SIG-M5 (cell line): ENCODE results near the gene DYNC1I2.

Experiments used
- DNase-seq: peaks from one replicate; lab custom pipeline; 2025; lab: John Stamatoyannopoulos, UW

Gene DYNC1I2

DNA sequence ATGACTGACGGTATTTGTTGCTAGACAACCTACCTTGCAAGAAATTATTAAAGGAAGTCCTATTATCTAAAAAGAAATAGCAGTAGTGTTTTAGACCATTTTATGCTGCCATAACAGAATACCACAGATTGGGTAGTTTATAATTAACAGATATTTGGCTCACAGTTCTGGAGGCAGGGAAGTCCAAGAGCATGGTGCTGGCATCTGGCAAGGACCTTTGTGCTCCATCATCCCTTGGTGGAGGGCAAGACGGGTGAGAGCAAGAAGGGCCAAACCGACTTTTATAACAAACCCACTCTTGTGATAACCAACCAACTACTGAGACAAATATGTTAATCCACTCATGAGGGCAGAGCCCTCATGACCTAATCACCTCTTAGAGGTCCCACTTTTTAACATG is 91.2 kb downstream of the DYNC1I2 start:
- no peak for DNase-seq

DNA sequence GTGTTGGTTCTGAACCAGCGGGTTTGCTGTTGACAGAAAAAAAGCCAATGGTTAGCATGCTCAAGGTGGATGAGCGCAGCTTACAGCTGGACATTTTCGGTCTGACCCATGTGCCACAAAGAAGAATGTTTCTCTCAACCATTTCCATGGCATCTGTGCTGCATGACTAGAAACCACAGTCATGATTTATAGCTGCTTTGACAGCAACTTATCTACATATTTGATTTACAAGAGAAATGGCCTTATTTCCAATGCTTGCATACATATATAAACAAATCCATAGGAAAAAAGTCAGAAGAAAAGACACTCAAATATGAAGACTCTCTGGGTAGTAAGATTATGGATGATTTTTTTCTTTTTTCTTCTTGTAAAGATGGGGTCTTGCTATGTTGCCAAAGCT is 98.2 kb downstream of the DYNC1I2 start:
- no peak for DNase-seq

DNA sequence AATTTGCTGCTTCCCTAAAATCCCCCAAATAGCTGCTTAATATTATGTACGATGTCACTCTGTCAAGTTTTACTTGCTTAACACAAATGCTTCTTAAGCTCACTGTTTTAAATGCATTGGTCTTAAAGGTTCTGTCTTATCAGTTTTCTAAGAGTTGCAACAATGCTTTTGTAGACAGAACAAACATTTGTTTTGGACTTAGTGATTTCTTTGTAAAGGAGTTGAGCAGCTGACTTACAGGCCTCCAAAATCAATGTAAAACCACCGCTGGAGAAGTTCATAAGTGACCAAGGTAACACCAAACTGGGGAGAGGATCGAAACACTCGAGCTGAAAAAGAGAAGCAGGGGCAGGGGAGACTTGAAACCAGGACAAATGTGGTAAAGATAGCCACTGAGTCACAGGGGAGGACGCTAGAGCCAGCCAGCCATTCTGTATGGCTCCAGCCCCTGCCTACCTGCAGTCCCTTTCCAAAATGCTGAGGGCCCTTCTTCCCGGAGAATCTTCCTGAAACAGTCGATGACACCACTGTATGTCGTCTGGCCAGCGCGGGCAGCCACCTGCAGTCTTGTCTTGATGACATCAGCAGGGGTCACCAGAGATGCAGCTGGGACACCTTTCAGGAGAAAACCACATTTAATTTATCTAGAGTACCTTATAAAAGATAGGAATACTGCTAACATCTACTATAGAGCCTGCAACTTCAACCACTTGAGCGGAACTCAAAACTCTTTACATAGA is 100.2 kb downstream of the DYNC1I2 start:
- no peak for DNase-seq

DNA sequence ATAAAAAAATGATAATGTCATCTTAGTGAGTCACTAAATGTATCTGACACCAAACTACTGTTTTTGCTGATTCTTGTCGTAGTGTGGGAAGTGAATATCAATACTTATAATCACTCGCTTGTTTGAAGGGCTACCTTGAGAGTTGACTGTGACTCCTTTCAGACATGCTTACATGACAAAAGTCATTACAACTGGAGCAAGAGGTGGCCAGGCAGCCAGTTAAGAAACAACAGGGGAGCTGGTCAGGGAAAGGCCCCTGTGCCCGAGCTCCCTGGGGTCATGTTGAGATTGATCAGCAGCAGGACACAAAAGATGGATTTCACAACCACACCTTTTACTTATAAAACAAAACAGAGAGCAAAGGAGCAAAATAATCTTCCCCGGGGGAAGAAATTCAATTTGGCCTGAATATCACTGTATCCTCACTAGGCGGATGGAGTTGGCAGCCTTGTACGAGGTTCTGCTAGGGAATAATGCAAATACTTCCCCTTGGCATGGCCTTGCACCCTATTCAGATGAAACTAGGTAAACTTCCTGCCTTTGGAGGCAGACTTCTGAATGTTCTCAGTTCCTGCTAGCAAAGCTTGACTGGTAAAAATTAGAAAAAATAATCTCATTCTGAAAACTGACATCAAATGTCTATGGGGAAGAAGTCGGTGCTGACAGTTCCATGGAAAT is 101.2 kb downstream of the DYNC1I2 start:
- no peak for DNase-seq

DNA sequence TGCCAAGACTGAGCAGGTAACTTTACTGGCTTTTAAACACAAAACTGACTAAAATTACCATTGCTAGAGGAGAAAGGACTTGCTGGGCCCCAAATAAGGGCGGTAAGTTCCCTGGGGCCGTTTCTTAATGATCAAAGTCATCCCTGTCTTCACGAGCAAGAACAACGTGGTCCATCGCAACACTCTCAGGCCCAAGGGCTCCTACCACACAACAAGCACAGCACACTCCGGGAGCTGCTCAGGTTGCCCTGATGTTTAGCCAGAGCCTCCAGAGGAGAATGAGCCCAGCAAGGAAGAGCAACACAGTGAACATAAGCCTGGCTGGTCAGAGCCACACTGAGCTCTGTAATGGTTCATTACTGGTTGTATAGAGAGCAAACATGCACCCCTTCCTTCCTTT is 102.7 kb downstream of the DYNC1I2 start:
- DNase-seq: no peak

DNA sequence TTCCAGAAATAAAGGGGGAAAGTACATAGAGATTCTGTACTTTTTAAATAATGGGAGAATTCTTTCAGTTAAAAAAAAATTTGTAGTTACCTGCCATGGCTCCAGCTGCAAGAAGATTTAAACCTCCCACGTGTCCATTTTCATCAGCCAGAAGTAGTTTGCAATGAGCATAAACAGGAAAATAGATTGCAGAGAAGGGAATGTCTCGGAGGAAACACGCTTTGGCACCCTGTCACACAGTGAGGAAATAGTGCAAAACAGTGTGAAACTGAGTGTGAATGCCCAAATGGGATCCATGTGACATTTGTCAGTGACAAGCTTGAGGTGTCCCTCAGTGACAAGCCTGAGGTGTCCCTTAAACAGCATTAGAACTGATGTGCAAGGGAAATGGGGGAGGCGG is 104.1 kb downstream of the DYNC1I2 start:
- no peak for DNase-seq

DNA sequence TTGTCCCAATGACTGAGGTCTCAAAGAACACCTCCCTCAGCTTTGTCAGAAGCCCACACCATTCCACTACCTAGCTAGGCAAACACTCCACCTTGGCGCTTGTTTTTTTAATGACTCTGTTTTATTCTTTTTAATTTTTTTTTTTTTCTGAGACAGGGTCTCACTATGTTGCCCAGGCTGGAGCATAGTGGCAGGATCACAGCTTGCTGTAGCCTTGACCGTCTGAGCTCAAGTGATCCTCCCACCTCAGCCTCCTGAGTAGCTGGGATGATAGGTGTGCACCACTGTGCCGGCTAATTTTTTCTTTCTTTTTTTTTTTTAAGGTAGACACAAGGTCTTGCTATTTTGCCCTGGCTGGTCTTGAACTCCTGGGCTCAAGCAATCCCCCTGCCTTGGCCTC is 104.9 kb downstream of the DYNC1I2 start:
- DNase-seq: no peak

DNA sequence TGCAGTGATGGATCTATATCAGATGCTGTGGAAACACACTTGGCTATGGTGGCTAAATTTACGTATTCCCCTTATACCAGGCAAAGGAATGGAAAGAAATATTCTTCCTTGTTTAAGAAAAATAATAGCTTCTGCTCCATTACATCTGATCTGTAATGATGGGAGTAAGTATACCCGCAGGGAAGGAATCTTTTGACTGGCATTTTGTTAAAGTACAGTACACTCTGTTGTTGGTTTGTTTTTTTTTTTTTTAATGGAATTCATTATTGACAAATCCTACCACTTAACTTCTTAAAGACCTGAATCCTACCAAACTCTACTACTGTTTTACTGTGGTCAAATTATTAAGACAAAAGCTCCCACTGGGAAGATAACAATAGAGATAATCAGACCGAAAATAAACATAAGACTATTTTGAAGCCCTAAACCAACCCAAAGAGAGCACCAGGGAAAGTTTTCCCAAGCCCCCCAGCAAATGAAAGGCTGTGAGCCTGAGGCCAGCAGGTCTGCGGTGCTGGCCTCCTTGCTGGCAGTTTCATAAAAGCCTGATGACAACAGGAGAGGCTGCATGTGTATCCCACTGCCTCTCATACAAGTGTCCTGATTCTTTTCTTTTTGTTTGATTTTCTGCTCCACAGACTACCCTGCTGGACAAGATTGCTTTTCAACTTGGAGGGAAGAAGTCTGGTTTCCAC is 105.8 kb downstream of the DYNC1I2 start:
- DNase-seq: no peak

DNA sequence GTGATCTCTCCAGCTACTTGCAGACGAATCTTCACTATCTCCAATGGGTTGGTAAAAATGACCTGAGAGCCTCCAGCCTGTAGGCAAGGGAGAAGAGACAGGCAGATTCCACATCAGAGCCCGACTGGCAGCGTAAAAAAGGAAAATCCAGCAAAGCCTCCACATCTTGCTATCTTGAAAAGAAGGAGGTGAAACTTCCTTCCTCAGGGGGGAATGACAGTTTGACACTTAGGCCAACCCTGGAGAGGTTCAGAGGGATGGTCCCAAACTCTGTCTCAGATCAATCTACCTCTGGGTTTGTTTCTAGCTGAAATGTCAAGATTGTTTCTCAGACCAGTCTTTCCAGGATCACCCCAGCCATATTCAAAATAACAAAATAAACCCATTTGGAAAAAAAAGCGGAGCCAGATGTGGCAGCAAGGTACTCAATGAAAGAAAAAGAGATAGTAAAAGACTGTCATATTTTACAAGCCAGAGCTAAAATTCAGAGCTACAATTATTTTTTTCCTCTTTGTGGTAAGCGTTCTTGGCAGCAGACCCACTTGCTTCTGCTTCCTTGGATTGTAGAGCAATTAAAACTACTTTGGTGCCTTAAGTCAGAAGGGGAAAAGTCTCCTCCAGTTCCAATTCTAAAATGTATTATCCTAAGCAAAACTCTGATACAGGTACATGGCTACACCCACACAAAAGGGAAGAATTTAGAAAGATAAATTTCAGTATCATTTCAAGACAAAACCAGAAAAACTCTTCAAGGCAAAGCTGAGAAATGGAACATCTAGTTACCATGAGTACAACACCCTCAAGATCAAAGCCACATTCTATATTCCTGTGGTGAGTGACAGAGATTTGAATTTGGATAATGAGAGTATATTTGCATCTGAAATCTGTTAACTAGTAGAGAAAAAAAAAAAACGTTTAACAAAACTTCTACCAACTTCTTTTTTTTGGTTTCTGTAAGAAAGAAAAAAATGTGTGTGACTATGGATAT is 106.7 kb downstream of the DYNC1I2 start:
- no peak for DNase-seq

DNA sequence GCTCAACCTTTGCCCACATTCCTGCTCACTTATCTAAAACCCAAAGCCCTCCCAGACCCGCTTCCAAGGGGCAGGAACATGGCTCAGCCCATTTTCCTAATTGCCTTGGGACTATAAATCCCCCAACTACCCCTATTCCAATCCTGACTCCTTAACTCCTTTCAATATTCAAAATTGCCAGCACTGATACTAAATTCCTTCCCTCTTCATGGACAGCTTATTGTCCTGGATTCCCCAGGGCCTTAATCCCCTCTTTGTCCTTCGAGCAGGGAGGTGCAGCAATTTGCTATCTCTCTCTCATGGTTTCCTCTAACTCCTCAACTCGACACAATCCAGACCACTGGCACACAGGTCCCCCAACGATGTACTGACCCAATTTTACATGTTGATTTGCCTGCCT is 107.6 kb downstream of the DYNC1I2 start:
- DNase-seq: no peak
